ENCODE results near the gene DDX47. TPM values are rescaled to one million over a fixed set of nuclear protein-coding genes. Genes with fewer than 3 reads are reported as not detected.

Gene DDX47
- total and polyA plus RNA-seq, 2 of the 13 experiments (the other 11 are each of a cell fraction or from before 2014, with no cell fraction given), result 48.5 to 78.7 TPM

DNA sequence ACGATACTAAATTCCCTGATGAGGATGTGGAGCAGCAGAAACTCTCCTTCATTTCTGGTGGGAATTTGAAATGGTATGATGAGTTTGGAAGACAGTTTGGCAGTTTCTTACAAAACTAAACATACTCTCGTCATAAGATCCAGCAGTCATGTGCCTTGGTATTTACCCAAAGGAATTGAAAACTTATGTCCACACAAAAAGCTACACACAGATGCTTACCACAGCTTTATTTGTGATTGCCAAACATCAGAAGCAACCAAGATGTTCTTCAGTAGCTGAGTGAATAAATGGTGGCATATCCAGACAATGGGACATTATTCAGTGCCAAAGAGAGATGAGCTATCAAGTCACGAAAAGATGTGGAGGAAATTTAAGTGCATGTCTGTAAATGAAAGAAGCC, 38.4 kb upstream of the DDX47 start:
- ChIA-PET POLR2A (no interaction called here), CTCF (ENCODE audit: low intra/inter-chr PET ratio, low total read pairs) (no interaction called here)
- Histone ChIP-seq H4K20me1 (ENCODE audit: insufficient read depth, low read length) (no peaks in the 10 kb centered on the region), H3K4me3 (replicated peaks in 1 of 3; ENCODE audit: insufficient read depth in 1 of 3, low read depth in 2 of 3, low read length in 3 of 3) (no peak overlapping the region), H3K9me3 (ENCODE audit: low read length) (no peaks in the 10 kb centered on the region), H3K9ac (ENCODE audit: insufficient read depth, low read depth, low read length) (no peak overlapping the region), H2AFZ (ENCODE audit: low read length) (no peak overlapping the region), H3K4me2 (ENCODE audit: low read depth, low read length) (no peak overlapping the region), H3K79me2 (ENCODE audit: insufficient read depth, low read length) (no peaks in the 10 kb centered on the region), H3K27ac (ENCODE audit: extremely low read length, insufficient read depth, low read length) (no peak overlapping the region), H3K4me1 (ENCODE audit: insufficient read depth, low read length) (peaks cover 14% of the 10 kb centered on the region), H3K36me3 (replicated peaks in 1 of 2; ENCODE audit: control insufficient read depth in 1 of 2, insufficient read depth in 2 of 2, low read length in 2 of 2) (no peaks in the 10 kb centered on the region), H3K27me3 (ENCODE audit: control insufficient read depth in 1 of 2, insufficient read depth in 2 of 2, low read length in 2 of 2) (peaks cover 0 to 10% of the 10 kb centered on the region in 2 experiments; a peak in 2 of 5 replicates)
- FAIRE-seq (no peak), DNase-seq (ENCODE audit: low spot score) (no peak), ATAC-seq (no peak)
- no TSS peak for BruUV-seq (replicated peaks)
- 33% methylated on average over 3 of the region's 3 CpGs for WGBS (ENCODE audit: low lambda C conversion rate)
- intact Hi-C loops (cut with micrococcal nuclease; ENCODE audit: unreplicated experiment) (no loop called here), in situ Hi-C loops (cut with HindIII; ENCODE audit: extremely low pct_ligation_motif_present, low pct_unique_long_range_greater_than_20kb) (loop anchor here (25.0 kb wide), 1 partner anchor 438 kb away; no protein-coding TSS in a partner anchor)
- TF ChIP-seq, protein P1, sequence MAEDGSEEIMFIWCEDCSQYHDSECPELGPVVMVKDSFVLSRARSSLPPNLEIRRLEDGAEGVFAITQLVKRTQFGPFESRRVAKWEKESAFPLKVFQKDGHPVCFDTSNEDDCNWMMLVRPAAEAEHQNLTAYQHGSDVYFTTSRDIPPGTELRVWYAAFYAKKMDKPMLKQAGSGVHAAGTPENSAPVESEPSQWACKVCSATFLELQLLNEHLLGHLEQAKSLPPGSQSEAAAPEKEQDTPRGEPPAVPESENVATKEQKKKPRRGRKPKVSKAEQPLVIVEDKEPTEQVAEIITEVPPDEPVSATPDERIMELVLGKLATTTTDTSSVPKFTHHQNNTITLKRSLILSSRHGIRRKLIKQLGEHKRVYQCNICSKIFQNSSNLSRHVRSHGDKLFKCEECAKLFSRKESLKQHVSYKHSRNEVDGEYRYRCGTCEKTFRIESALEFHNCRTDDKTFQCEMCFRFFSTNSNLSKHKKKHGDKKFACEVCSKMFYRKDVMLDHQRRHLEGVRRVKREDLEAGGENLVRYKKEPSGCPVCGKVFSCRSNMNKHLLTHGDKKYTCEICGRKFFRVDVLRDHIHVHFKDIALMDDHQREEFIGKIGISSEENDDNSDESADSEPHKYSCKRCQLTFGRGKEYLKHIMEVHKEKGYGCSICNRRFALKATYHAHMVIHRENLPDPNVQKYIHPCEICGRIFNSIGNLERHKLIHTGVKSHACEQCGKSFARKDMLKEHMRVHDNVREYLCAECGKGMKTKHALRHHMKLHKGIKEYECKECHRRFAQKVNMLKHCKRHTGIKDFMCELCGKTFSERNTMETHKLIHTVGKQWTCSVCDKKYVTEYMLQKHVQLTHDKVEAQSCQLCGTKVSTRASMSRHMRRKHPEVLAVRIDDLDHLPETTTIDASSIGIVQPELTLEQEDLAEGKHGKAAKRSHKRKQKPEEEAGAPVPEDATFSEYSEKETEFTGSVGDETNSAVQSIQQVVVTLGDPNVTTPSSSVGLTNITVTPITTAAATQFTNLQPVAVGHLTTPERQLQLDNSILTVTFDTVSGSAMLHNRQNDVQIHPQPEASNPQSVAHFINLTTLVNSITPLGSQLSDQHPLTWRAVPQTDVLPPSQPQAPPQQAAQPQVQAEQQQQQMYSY (CRISPR knock-in tag; IDR thresholded peaks at IDR 0.05), result no peak
- TF ChIP-seq ZC3H13 (CRISPR knock-in tag; IDR thresholded peaks at IDR 0.05) (no peak), ZNF510 (CRISPR knock-in tag; IDR thresholded peaks at IDR 0.05; ENCODE audit: low read depth) (no peak), NFYC (CRISPR knock-in tag; IDR thresholded peaks at IDR 0.05) (no peak), SALL2 (CRISPR knock-in tag; IDR thresholded peaks at IDR 0.05) (no peak), ZNF616 (CRISPR knock-in tag; IDR thresholded peaks at IDR 0.05; ENCODE audit: low read depth) (no peak), ZSCAN20 (CRISPR knock-in tag; IDR thresholded peaks at IDR 0.05; ENCODE audit: borderline replicate concordance) (no peak)
- TF ChIP-seq, protein P2, sequence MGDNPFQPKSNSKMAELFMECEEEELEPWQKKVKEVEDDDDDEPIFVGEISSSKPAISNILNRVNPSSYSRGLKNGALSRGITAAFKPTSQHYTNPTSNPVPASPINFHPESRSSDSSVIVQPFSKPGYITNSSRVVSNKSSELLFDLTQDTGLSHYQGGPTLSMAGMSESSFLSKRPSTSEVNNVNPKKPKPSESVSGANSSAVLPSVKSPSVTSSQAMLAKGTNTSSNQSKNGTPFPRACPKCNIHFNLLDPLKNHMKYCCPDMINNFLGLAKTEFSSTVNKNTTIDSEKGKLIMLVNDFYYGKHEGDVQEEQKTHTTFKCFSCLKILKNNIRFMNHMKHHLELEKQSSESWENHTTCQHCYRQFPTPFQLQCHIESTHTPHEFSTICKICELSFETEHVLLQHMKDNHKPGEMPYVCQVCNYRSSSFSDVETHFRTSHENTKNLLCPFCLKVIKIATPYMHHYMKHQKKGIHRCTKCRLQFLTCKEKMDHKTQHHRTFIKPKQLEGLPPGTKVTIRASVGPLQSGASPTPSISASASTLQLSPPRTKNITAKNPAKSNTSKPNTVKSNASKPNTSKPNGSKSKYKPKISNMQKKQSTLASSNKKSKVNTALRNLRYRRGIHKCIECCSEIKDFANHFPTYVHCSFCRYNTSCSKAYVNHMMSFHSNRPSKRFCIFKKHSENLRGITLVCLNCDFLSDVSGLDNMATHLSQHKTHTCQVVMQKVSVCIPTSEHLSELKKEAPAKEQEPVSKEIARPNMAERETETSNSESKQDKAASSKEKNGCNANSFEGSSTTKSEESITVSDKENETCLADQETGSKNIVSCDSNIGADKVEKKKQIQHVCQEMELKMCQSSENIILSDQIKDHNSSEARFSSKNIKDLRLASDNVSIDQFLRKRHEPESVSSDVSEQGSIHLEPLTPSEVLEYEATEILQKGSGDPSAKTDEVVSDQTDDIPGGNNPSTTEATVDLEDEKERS (CRISPR knock-in tag; IDR thresholded peaks at IDR 0.05), result no peak

Measured in HepG2 (cell line).